ENCODE measurements around the gene CDC42SE1. TPM values are rescaled to one million over a fixed set of nuclear protein-coding genes. Genes with fewer than 3 reads are reported as not detected.

CDC42SE1 gene
- total RNA-seq, 2 experiments from 2014 or later = 128 TPM

DNA sequence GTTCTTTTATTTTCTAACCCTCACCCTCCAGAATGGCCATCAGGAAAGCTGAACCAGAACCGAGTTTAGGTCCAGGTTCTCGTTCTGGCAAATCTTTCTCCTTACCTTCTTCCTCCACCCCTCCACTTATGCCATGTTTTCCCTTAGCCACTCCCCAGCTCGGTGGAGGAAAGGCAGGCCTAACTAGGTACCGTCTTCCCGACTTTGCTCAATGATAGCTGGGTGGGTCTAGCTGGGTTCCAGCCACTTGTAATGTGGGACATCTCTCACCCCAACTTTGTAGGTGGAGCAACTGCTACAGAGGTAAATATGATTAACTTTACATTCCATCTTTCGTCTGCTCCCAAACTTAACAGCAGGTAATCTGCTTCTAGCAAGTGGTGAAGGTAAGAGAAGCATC is 22.4 kb downstream of the CDC42SE1 start:
- H3K27me3 Mint-ChIP-seq = no peaks in the 10 kb centered on the region
- H3K4me1 Mint-ChIP-seq = no peaks in the 10 kb centered on the region
- H3K36me3 Mint-ChIP-seq = peaks cover 4% of the 10 kb centered on the region
- no peak overlapping the region for H3K4me3 Mint-ChIP-seq
- no peaks in the 10 kb centered on the region for H3K9me3 Mint-ChIP-seq
- no peak for DNase-seq
- H3K27ac Mint-ChIP-seq = no peak overlapping the region

DNA sequence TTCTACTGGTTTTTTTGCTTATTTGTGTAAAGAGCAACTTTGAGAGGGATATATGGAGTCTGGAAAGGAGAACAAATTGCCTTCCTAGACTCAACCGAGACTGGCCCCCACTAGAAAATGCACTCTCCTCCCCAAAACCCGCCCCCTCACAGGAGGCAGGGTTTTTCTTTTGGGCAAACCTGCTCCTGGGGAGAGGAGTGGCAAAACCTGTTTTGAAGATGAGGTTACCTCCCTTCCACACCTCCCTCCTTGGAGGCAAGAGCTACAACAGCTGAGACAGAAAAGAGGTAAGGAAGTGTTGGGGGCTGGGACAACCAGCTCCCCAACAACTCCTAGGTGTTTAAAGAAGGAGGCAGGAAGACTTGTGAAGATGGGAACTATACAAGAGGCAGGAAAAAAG is 23.1 kb downstream of the CDC42SE1 start, which contains the start of gene BNIPL:
TSS of gene BNIPL (plus strand) at position 231 of the 400 bp plus-strand sequence. CDS start at position 371, 140 bp downstream.
- H3K9me3 Mint-ChIP-seq = no peaks in the 10 kb centered on the region
- H3K4me1 Mint-ChIP-seq = no peaks in the 10 kb centered on the region
- H3K27ac Mint-ChIP-seq = no peak within 1 kb of the TSS
- no peak within 1 kb of the TSS for H3K4me3 Mint-ChIP-seq
- no peaks in the 10 kb centered on the region for H3K27me3 Mint-ChIP-seq
- no peak for DNase-seq
- peaks cover 4% of the 10 kb centered on the region for H3K36me3 Mint-ChIP-seq

DNA sequence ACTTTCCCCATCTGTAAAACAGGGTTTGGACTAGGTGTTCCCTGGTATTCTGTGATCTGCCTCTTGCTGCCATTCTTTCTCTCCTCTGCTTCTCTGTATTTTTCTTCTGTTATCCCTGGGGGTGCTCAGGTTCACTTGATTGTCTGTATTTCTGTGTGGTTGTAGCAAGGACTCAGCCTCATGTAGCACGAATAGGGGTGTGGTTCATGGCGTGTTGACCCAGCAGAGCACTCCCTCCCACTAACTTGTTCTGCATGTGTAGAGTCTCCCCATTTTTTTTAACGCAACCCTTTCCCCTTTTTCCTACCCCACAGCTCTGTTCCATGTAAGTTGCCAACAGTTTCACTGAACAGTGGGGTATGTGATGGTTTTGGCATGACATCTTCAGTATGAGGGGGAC is 24.3 kb downstream of the CDC42SE1 start:
- Mint-ChIP-seq H3K36me3 (peaks cover 4% of the 10 kb centered on the region), H3K9me3 (no peaks in the 10 kb centered on the region), H3K4me3 (no peak overlapping the region), H3K27ac (no peak overlapping the region), H3K27me3 (no peaks in the 10 kb centered on the region), H3K4me1 (no peaks in the 10 kb centered on the region)
- DNase-seq = no peak

DNA sequence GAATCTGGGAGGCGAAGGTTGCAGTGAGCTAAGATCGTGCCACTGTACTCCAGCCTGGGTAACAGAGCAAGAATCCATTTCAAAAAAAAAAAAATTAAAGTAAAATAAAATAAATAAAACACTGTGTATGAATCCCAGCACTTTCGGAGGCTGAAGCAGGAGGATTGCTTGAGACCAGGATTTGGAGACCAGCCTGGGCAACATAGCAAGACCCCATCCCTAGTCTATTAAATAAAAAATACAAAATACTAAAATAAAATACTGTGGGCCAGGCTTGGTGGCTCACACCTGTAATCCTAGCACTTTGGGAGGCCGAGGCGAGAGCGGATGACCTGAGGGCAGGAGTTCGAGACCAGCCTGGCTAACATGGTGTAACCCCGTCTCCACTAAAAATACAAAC is 27.3 kb downstream of the CDC42SE1 start:
- H3K36me3 Mint-ChIP-seq = peaks cover 4% of the 10 kb centered on the region
- no peaks in the 10 kb centered on the region for H3K27me3 Mint-ChIP-seq
- no peaks in the 10 kb centered on the region for H3K4me1 Mint-ChIP-seq
- H3K27ac Mint-ChIP-seq = no peak overlapping the region
- H3K4me3 Mint-ChIP-seq = no peak overlapping the region
- DNase-seq = no peak
- no peaks in the 10 kb centered on the region for H3K9me3 Mint-ChIP-seq

DNA sequence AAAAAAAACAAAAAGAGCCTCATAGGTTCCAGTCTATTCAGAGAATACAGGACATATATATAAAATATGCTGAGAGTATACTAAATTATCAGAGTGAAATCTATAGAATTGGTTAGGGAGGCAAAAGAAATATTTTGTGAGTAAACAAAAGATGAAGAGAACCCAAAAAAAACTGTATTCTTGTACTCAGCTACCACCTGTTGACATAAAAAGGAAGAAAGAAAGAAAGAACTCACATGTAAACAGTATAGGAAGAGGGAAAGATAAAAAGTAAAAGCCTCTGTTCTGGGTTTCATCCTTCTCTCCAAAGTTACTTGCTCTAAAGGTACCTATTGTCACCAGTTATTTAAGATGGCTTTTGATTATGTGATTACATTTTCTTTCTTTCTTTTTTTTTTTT is 33.0 kb downstream of the CDC42SE1 start:
- no peaks in the 10 kb centered on the region for H3K27me3 Mint-ChIP-seq

DNA sequence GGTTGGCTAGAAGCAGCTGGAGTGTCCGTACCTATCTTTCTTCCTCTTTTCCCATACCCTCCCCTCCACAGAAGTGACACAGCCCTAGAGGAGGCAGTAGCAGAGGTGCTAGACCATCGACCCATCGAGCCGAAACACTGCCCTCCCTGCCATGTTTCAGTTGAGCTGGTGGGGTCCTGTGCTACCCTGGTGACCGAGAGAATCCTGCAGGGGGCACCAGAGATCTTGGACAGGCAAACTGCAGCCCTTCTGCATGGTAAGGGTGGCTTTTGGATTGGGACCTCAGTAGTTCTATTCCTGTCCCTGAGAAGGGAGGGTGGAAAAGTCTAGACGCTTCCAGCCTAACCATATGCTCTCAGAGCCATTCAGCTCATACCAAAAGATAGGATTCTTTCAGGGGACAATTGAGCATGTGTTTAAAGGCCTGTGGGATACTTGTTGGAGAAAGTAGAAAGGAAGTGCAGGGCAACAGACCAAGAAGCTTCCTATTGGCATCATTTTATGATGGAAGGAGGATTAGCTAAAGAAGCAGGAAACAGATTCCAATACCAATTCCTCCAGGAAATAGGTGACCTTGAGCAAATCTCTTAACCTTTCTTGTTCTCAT is 34.8 kb downstream of the CDC42SE1 start:
- DNase-seq = peak; percentile 80
- Mint-ChIP-seq H3K27me3 (no peaks in the 10 kb centered on the region), H3K27ac (peak overlapping the region; percentile 49), H3K9me3 (no peaks in the 10 kb centered on the region), H3K4me1 (peaks cover 5% of the 10 kb centered on the region), H3K36me3 (no peaks in the 10 kb centered on the region), H3K4me3 (no peak overlapping the region)

More for the DNA sequence above, 33.0 kb downstream of the CDC42SE1 start:
- no peaks in the 10 kb centered on the region for H3K9me3 Mint-ChIP-seq
- H3K36me3 Mint-ChIP-seq = no peaks in the 10 kb centered on the region
- H3K4me3 Mint-ChIP-seq = no peak overlapping the region
- no peak for DNase-seq
- no peak overlapping the region for H3K27ac Mint-ChIP-seq
- peaks cover 5% of the 10 kb centered on the region for H3K4me1 Mint-ChIP-seq

DNA sequence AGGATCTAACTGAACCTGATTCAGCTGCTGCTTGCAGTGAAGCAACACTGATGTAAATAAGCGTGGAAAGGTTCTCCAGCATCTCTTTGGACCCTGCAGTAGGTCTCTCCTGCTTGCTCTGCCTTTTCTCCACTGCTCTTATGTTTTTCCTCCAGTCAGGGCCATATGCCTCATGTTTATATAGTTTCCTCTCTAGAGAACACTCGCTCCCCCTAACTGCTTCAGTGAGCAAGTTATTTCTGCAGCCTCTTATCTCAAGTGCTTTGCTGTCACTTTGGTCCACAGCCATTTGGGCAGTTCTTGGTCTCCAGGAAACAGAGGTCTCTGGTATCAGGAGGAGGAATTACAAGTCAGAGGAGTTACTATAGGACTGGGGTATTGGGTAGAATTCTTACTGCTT is 45.9 kb downstream of the CDC42SE1 start:
- H3K27ac Mint-ChIP-seq = no peak overlapping the region
- H3K4me3 Mint-ChIP-seq = no peak overlapping the region
- no peaks in the 10 kb centered on the region for H3K27me3 Mint-ChIP-seq
- H3K9me3 Mint-ChIP-seq = no peaks in the 10 kb centered on the region
- H3K36me3 Mint-ChIP-seq = peaks cover 1% of the 10 kb centered on the region
- H3K4me1 Mint-ChIP-seq = peaks cover 39% of the 10 kb centered on the region
- no peak for DNase-seq

DNA sequence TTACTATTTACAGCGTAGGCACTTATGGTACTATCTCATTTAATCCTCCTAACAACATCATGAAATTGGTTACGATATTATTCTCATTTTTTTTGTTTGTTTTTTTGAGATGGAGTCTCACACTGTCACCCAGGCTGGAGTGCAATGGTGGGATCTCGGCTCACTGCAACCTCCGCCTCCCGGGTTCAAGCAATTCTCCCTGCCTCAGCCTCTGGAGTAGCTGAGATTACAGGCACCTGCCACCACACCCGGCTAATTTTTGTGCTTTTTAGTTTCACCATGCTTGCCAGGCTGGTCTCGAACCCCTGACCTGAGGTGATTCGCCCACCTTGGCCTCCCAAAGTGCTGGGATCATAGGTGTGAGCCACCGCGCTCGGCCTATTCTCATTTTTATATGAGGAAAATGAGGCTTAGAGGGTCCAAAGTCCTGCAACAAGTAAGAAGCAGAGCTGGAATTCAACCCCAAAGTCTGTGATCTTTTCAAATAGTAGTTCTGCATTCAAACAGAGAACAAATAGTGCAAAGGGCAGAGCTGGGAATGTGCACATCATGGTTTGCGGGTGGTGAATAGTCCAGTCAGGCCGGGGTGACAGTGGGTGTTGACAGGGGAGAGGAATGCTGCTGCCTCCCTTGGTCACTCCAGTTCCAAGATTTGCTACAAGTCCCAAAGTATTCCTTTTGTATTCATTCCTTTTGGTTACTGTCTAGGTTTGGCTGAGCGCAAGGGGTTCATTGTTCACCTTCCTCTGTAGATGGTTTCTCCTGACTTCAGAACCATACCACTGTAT is 46.5 kb downstream of the CDC42SE1 start:
- Mint-ChIP-seq H3K36me3 (peaks cover 1% of the 10 kb centered on the region), H3K4me1 (peaks cover 42% of the 10 kb centered on the region), H3K27me3 (no peaks in the 10 kb centered on the region), H3K9me3 (no peaks in the 10 kb centered on the region), H3K27ac (no peak overlapping the region), H3K4me3 (no peak overlapping the region)
- no peak for DNase-seq

DNA sequence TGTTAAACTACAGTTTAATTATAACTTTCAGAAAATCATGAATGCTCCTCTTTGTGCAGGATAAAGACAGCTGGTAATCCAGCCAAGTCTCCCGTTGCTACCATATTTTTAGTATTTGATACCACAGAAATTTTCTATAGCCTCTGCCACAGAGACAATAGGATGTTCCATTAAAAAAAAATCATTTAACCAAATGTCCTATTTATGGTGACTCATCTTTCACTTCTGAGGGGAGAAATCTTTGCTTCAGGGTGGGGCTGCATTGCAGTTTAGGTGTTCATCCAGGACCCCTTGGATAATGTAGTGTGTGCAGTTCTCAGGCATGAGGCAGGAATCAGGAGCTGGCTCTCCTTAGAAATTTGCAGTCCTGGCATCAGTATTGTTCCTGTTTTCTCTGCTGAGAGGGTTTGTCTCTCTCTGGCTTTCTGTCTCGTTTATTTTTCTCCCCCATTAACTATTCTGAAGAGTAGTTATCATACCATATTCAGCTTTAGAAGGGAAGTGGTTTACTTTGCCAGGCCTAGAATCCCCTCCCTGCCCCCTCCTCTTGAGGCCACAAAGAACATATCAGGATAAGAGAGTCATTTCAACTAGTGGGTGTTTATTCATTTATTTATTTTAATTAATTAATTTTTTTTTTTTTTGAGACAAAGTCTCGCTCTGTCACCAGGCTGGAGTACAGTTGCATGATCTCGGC is 48.1 kb downstream of the CDC42SE1 start:
- peaks cover 1% of the 10 kb centered on the region for H3K36me3 Mint-ChIP-seq
- H3K27me3 Mint-ChIP-seq = no peaks in the 10 kb centered on the region
- H3K27ac Mint-ChIP-seq = peak overlapping the region; percentile 73
- H3K4me1 Mint-ChIP-seq = peaks cover 56% of the 10 kb centered on the region
- H3K9me3 Mint-ChIP-seq = no peaks in the 10 kb centered on the region
- no peak for DNase-seq
- no peak overlapping the region for H3K4me3 Mint-ChIP-seq

DNA sequence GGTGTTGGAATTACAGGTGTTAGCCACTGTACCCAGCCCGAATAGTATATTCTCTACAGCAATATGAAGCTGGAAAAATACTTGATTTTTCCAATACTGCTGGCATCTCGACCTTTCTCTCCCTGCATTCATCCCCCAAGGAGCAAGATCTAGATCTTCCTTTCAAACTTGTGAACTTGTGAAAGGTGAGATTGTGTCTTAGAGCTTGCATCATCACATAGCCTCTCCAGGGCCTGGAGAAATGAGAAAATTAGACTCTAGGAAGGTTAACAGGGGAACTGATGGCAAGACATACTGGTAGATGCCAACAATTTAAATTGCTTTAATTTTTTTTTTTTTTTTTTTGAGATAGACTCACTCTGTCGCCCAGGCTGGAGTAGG is 49.1 kb downstream of the CDC42SE1 start:
- H3K27ac Mint-ChIP-seq = no peak overlapping the region
- H3K36me3 Mint-ChIP-seq = peaks cover 1% of the 10 kb centered on the region
- H3K27me3 Mint-ChIP-seq = no peaks in the 10 kb centered on the region
- no peaks in the 10 kb centered on the region for H3K9me3 Mint-ChIP-seq
- no peak overlapping the region for H3K4me3 Mint-ChIP-seq
- no peak for DNase-seq
- peaks cover 57% of the 10 kb centered on the region for H3K4me1 Mint-ChIP-seq

DNA sequence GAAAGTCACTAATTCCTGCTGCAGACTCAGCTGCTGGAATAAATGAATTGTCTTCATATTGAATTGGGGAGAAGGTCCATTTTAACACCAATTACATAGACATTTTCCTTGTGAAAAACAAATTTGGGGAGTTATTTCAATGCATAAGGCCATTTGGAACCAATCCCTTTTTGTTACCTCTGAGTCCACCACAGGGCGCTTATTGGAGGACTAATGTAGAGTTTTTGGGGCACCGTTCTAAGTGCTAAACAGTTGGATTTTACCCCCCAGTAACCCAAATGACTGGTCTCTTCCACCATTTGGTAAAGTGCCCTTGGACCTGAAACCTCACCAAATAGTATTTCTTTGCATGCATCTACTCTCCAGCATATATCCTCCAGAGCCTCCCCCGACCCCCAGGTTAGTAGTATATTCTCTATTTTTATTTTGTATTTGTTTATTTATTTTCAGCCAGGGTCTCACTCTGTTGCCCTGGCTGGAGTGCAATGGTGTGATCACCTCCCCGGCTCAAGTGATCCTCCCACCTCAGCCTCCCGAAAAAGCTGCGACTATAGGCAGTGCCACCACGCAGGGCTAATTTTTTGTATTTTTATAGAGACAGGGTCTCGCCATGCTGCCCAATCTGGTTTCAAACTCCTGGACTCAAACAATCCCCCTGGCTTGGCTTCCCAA is 49.6 kb downstream of the CDC42SE1 start:
- H3K4me1 Mint-ChIP-seq = peaks cover 60% of the 10 kb centered on the region
- H3K36me3 Mint-ChIP-seq = peaks cover 1% of the 10 kb centered on the region
- no peaks in the 10 kb centered on the region for H3K27me3 Mint-ChIP-seq
- no peaks in the 10 kb centered on the region for H3K9me3 Mint-ChIP-seq
- H3K4me3 Mint-ChIP-seq = peak overlapping the region; percentile 94
- H3K27ac Mint-ChIP-seq = peak overlapping the region; percentile 85
- no peak for DNase-seq

DNA sequence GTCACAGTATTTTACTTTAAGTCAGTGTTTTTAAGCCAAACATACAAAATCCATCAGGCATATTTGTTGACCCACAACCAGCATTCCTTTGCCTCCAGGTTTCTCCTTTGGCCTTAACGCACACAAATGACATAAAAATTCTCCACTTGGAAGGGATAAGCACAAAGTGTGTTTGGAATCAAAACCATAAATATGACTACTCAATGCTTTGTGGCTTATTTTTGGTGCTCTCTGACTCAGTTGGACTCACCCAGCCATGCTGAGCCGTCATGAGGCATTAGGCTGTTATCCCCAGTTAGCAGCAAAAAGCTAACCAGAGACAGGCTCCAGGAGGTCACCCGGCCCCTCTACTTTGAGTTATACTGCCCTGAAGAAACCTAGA is 50.2 kb downstream of the CDC42SE1 start:
- Mint-ChIP-seq H3K4me1 (peaks cover 62% of the 10 kb centered on the region), H3K36me3 (peaks cover 1% of the 10 kb centered on the region), H3K9me3 (no peaks in the 10 kb centered on the region), H3K27ac (peak overlapping the region; percentile 85), H3K4me3 (peak overlapping the region; percentile 94), H3K27me3 (no peaks in the 10 kb centered on the region)
- DNase-seq = no peak

DNA sequence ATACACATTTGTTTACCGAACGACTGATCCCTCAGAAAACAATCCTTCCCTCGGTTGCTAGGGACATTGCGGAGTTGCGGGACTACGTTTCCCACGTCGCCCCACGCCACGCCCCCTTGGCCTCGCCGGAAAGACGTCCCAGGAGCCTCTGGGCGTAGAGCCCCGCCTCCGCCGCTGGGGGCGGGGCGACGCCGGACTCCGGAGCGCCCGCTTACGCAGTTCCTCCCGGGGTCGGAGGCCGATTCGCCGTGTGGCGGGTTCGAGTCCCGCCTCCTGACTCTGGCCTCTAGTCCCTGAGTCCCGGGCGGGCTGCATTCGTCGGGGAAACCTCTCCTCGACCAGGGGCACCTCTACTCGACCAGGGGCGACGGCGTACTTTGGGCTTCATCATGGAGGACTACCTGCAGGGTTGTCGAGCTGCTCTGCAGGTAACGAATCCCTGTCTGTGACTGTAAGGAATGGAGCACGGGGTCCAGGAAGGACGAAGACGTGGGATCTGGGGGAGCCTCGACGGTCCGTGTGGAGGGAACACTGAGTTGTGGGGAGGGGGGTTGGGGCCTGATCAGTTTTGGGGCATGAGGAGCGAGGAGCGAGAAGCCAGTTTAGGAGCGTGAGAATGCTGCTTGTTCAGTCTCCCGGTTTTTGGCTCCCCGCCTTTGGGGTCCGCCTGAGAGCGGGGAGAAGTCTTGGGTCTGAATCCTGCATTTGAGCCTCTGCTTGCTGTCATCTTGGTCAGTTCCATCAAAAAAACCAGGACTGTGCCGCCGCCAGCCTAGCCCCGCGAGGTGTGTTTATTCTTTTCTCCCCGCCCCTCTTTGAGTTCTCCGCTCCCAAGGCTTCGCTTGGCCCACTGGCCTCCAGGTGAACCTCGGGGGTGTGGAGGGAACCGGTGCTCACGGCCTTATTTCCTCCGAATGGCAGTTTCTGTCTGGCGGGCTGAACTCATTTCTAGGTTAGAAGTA is 50.9 kb downstream of the CDC42SE1 start, which contains the start of gene PRUNE1:
TSS of gene PRUNE1 (plus strand) at position 206 of the 962 bp plus-strand sequence. CDS start at position 390, 184 bp downstream.
- no peaks in the 10 kb centered on the region for H3K9me3 Mint-ChIP-seq
- peak within 1 kb of the TSS; percentile 94 for H3K4me3 Mint-ChIP-seq
- peaks cover 1% of the 10 kb centered on the region for H3K36me3 Mint-ChIP-seq
- peaks cover 65% of the 10 kb centered on the region for H3K4me1 Mint-ChIP-seq
- peak within 1 kb of the TSS; percentile 85 for H3K27ac Mint-ChIP-seq
- no peaks in the 10 kb centered on the region for H3K27me3 Mint-ChIP-seq
- peak; percentile 97 for DNase-seq

DNA sequence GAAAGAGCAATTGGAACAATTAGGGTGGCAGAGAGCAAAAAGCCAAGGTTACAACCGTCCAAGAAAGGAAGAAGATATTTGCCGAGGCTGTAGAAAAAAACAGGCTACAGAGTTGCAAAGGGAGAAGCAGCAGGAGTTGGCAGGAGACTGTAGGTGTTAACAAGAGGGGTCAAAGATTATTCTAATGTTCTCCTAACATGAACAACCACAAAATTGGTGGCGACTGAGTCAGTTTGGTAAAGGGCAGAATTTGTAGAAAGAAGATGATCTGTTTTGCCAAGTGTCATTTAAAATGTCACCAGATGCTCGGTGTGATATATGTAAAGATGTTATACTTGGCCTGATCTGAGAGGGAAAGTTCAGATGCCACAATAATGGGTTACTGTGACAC is 51.6 kb downstream of the CDC42SE1 start:
- Mint-ChIP-seq H3K4me3 (peak overlapping the region; percentile 94), H3K27me3 (no peaks in the 10 kb centered on the region), H3K9me3 (no peaks in the 10 kb centered on the region), H3K4me1 (peaks cover 65% of the 10 kb centered on the region), H3K27ac (peak overlapping the region; percentile 85), H3K36me3 (peaks cover 1% of the 10 kb centered on the region)
- no peak for DNase-seq
